Activated T-cell treated with anti-CD3 and anti-CD28 coated beads for 24 hours (primary cell): ENCODE measurements around the gene PTPRE.

Experiments used
- DNase-seq: peaks from one replicate; pipeline ENCODE4 v3.0.0-alpha.2; 2020; ENCODE audit warnings: low read depth

Gene PTPRE

DNA sequence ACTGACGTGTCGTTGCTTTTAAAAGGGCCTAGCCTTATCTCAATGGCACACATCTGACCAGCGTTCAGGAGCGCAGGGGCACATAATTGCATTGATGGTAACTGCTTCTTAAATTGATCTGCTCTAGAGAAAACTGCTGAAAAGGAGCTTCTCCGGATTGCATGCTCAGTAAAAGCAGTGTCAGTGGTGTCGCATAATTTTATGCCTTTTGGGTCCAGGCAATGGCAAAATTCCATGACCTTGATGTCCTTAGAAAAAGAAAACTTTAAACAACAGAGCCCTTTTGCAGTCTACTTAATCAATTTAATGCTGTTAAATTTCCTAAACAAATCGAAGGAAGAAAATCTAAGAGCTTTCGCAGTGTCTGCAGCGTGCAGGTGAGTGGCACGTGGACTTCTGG, 75.7 kb downstream of the PTPRE start:
- no peak for DNase-seq

GRCh38 chr10:127983344-127984100, 76.6 kb downstream of the PTPRE start:
- DNase-seq: no peak

DNA sequence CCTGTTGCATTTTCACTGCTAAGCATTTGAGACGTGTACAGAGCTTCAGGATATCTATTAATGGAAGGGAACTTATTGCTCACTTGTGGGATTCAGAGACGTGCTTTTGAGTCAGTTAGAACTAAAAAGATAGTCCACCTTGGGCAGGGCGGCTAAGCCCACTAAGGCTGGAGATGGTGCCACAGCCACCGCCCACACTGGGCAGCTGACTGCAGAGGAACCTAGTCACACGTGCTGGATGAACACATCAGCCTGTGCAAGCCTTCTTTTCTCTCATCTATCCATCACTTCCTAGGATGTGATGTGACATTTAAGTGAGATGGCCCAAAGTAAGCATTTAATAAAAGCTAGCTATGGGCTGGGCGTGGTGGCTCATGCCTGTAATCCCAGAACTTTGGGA, 78.0 kb downstream of the PTPRE start:
- DNase-seq: no peak

- DNase-seq: no peak
These were observed 79.9 kb downstream of the PTPRE start for GRCh38 chr10:127986531-127987466.

GRCh38 chr10:127987467-127988380, 80.8 kb downstream of the PTPRE start:
- no peak for DNase-seq

- no peak for DNase-seq
These were observed 82.6 kb downstream of the PTPRE start for GRCh38 chr10:127989481-127990012.

DNA sequence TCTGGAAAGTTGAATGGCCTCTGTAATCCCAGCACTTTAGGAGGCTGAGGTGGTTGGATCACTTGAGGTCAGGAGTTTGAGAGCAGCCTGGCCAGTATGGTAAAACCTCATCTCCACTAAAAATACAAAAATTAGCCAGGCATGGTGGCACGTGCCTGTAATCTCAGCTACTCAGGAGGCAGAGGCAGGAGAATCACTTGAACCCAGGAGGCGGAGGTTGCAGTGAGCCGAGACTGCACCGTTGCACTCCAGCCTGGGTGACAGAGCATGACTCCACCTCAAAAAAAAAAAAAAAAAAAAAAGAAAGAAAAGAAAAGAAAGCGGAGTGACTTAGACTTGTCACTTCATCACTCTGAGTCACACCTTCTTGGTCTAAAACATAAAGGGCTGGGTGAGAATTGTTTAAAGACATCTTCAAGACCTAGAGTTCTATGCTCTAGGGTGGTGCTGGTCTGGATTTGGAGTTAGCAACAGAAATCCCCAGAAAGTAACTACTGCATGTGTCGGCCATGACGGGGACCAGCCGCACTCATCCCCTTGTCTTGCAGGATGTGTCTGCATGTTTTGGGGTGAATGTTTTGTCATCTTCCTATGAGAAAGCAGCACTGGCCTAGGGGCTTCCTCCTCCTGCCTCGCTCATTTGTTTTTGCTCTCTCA, 83.4 kb downstream of the PTPRE start:
- DNase-seq: peak; percentile 20

DNA sequence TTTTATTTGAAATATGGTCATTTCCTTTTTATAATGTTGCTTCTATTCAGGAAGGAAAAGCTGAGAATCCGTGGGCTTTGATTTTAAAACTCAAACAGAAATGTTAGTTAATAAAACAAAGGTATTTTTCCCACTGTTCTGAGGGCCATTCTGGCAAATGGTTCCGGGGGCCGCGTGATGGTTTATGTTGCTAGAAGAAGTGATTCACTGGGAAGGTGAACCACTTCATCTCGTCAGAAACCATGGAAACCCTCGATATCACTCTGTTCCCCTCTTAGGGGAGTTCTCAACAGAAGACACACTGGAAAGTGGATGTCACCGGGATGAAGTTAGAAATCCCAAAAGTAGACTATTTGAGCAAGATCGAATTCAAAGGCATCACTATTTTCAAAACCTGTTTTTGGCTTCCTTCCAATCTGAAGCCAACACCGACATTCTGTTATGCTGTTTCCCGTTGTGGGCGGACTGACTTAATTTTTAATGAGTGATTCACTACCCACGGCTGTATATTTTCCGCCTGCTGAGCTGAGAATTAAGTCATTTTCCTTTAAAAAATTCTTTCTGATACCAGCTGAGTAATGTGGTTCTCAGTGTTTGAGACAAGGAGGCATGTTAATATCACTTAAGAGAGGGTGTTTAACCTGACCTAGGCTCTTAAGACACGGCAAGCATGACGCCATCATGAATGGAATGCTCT, 84.1 kb downstream of the PTPRE start:
- peak; percentile 65 for DNase-seq

DNA sequence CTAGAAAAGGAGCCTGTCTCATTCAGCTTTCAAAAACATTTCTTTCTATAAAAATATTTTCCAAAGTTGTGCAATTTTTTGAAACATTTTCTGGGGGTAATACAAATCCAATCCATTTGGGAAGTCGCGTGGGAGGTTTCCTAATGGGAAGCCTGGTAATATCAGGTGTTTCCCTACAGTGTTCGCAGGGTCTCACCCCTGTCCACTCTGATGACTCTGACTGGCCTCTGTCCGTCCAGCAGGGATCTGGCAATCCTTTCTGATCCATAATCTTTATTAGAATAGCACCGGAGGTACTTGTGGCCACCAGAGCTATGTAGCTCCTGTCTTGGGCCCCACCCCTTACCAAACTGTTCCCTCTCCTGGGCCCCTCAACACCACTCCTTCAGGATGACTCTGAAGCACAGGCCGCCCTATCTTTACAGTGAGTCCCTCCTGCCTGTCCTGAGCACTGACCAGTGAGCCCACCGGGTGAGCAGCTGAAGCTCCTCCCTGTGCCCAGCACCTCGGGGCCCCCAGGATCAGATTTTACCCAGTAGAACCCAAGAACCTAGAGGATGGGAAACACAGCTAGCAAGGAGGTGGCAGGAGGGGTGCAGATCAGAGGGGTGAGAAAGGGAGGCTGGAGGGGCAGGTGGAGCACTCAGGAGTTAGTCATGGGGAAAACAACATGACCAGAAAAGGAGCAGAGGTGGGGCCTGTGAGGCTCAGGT, 84.8 kb downstream of the PTPRE start:
- DNase-seq: no peak

DNA sequence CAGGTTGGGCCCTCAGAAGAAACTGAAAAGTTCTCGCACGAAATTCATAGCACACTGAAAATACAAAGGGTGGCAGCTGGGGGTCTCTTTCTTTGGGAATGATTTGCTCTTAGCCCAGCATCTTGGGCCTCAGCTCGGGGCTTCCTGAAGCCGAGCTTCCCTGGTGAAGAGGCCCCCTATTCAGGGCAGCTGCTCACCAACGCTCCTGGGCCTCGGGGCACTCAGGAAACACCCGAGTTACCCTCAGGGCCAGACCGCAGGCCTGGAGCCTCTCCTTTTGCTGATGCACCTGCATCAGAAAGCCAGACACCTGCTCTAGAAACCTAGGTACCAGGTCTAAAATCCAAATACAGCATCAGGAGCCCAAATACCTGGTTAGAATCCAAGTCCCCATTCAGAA, 85.5 kb downstream of the PTPRE start:
- DNase-seq: no peak

- DNase-seq: no peak
These were observed 86.3 kb downstream of the PTPRE start for GRCh38 chr10:127993056-127993690.

DNA sequence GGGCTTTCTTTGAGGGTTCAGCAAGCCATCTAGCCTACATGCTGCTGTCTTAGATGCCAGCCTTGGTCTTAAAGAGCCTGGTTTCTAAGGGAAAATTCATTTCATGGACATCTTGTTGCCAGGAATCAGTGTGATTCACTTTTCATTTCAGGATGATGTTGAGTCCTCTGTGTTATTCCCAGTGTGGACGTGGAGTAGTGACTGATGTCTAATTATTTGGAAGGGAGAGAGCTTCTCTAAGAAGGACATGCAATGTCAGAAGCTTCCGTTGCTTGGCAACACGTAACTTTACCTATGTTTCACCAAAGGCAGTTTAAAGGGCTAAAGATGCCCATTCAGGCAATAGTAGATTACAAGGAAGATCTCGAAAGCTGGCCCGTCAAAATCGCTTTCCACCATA, 89.0 kb downstream of the PTPRE start:
- DNase-seq: no peak

DNA sequence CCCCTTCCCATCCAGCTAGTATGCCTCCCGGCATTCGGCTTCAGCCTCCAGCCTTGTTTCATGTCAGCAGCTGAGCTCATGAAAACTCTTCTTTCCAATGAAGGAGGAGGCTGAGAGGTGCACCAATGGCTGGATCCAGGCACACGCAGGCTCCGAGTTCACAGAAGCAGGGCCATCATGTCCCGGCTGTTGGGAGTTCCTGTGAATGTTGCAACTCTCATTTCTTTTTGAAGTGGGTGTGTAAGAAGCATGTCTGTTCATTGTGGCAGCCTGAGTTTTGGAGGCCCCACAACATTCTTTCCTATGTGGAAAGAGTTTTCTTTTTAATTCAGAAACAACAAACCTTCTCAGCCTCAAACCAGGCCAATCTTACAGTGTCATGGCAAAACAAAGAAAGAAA, 89.7 kb downstream of the PTPRE start:
- no peak for DNase-seq

- no peak for DNase-seq
These were observed 90.4 kb downstream of the PTPRE start for GRCh38 chr10:127997271-127997670.

DNA sequence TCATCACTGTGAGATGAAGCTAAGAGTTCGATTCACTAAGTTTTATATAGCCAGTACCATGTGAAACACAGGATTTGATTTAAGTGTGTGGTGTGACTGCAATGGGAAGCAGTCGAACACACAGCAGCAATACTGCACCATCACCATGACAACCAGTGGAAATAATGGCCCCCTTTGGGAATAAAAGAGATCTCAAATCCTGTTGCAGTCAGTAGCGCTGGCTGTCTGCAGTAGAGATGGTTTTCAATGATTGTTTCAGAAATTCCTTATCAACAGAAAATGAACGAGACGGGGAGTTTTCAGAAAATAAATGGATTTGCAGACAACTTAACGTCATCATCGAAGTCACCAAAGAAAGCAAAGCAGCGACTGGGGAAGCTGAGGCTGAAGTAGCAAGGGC, 91.0 kb downstream of the PTPRE start:
- DNase-seq: no peak

DNA sequence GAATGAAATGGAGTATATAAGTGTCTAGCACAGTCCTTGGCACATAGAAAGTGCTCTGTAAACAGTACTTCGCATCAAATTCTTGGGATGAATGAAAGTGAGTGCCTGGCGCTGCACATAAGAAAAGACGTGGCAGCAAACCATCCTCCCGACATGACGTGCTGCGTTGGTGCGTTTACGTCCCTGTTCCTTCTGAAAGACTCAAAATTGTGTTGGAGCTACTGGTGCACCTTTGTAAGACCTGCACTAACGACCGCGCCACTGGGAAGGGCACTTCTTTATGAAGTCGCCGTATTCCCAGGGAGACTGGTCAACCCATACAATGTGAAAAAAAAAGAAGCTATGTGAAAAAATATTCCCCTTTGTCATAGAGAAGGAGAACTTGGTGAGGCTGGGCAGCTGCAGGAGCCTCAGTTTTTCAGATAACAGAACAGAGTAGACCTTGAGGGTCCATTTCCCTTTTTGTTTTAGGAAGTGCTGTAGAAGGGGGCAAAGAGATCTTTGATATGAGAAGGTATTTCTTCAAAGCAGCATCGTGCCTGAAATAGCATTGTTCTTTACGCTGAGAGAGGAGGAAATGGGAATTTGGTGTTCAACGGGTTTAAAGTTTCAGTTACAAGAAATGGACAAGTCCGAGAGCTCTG, 91.7 kb downstream of the PTPRE start:
- no peak for DNase-seq

- DNase-seq: no peak
These were observed 92.6 kb downstream of the PTPRE start for GRCh38 chr10:127999297-128000129.
